ENCODE measurements around the gene LUZP1. TPM values are rescaled to one million over a fixed set of nuclear protein-coding genes. Genes with fewer than 3 reads are reported as not detected.
A peak's percentile ranks its signal among the peaks of the same experiment; 100 is the strongest.

The LUZP1 gene
- total RNA-seq, 2 donors from 2014 or later: 4.6 to 8.0 TPM

DNA sequence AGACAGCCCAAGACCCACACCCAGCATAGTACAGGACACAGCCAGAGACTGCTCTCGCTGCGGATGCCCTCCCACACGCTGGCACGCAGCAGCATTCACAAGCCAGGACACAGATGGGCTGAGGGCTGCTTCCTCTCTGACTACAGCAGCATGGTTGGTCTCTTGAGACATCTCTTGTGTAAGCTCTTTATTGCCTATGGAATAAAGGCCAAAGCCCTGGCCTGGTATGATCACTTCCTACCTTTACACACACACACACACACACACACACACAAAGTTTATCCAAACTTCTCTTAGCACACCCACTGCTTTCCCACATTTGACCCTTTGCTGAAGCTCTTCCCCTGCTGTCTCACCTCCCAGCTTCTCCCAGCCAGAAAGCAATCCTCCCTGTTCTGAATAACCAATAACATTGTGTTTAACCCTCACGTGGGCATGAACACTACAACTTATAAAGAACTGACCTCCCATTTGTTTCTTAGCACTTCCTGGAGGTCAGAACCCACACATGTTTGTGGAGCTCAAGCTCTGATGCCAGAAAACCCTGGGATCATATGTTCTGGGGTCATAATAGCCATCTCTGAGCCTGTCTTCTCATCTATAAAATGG is 1.2 kb upstream of the LUZP1 start:
- DNase-seq (peak; percentile 25 to 66 (median 44)), ATAC-seq (peak; percentile 25)
- Histone ChIP-seq H3K27me3 (no peaks in the 10 kb centered on the region), H3K9me3 (no peaks in the 10 kb centered on the region), H3K36me3 (replicated peaks in 1 of 2; ENCODE audit: insufficient read depth in 1 of 2, low read depth in 2 of 2) (no peaks in the 10 kb centered on the region), H3K27ac (peak overlapping the region in 2 of 4 donors; percentile 84 to 94), H3K4me1 (peaks cover 8% of the 10 kb centered on the region), H3K4me3 (no peak overlapping the region)
- intact Hi-C loops (cut with DNase I): no loop called here
- WGBS, 2 donors: 82 to 83% methylated on average over 3 to 5 of the region's 5 CpGs
- TF ChIP-seq, protein P1, sequence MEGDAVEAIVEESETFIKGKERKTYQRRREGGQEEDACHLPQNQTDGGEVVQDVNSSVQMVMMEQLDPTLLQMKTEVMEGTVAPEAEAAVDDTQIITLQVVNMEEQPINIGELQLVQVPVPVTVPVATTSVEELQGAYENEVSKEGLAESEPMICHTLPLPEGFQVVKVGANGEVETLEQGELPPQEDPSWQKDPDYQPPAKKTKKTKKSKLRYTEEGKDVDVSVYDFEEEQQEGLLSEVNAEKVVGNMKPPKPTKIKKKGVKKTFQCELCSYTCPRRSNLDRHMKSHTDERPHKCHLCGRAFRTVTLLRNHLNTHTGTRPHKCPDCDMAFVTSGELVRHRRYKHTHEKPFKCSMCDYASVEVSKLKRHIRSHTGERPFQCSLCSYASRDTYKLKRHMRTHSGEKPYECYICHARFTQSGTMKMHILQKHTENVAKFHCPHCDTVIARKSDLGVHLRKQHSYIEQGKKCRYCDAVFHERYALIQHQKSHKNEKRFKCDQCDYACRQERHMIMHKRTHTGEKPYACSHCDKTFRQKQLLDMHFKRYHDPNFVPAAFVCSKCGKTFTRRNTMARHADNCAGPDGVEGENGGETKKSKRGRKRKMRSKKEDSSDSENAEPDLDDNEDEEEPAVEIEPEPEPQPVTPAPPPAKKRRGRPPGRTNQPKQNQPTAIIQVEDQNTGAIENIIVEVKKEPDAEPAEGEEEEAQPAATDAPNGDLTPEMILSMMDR (IDR thresholded peaks at IDR 0.05): no peak
- TF ChIP-seq POLR2A (IDR thresholded peaks at IDR 0.05): no peak

DNA sequence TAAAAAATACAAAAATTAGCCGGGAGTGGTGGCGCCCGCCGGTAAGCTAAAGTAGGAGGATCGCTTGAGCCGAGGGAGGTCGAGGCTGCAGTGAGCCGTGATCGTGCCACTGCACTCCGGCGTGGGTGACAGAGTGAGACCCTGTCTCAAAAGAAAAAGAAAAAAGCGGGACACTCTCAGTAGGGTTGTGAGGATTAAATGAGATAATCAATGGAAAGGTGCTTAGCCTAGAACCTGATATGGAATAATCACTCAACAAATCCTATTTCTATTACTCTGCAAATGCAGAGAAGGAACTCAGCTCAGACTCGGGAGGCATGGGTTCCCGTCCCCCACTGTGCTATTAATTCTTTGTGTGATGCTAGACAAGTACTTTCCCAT is 529 bp upstream of the LUZP1 start:
- no peak for DNase-seq
- Histone ChIP-seq H3K27ac (peak overlapping the region in 2 of 4 donors; percentile 84 to 94), H3K4me1 (peaks cover 8% of the 10 kb centered on the region), H3K9me3 (no peaks in the 10 kb centered on the region), H3K4me3 (no peak overlapping the region), H3K36me3 (replicated peaks in 1 of 2; ENCODE audit: insufficient read depth in 1 of 2, low read depth in 2 of 2) (no peaks in the 10 kb centered on the region), H3K27me3 (no peaks in the 10 kb centered on the region)
- TF ChIP-seq, protein P1 (IDR thresholded peaks at IDR 0.05): no peak
- no peak for TF ChIP-seq POLR2A (IDR thresholded peaks at IDR 0.05)
- 46 to 63% methylated on average over 14 of the region's 14 CpGs for WGBS, 2 donors
- no peak for ATAC-seq
- intact Hi-C loops (cut with DNase I): no loop called here

DNA sequence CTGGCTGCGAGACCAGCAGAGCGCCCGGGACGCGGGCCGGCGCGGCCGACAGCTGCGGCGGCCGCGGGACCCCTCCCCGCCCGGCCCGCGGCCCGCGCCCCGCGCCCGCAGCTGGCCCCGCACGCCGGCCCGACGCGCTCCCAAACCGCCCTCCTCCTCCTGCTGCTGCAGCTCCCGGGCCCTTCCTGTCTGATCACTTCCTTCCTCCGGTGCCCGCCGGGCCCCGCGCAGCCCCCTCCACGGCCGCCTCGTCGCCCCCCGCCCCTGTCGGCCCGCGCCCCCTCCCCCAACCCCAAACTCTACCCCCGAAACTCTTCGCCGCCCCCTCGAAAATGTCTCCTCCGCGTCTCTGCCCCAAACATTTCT is 594 bp downstream of the LUZP1 start:
- 0 to 1% methylated on average over 6 to 34 of the region's 49 CpGs for WGBS, 2 donors
- Histone ChIP-seq H3K4me1 (peaks cover 8% of the 10 kb centered on the region), H3K36me3 (replicated peaks in 1 of 2; ENCODE audit: insufficient read depth in 1 of 2, low read depth in 2 of 2) (no peaks in the 10 kb centered on the region)

DNA sequence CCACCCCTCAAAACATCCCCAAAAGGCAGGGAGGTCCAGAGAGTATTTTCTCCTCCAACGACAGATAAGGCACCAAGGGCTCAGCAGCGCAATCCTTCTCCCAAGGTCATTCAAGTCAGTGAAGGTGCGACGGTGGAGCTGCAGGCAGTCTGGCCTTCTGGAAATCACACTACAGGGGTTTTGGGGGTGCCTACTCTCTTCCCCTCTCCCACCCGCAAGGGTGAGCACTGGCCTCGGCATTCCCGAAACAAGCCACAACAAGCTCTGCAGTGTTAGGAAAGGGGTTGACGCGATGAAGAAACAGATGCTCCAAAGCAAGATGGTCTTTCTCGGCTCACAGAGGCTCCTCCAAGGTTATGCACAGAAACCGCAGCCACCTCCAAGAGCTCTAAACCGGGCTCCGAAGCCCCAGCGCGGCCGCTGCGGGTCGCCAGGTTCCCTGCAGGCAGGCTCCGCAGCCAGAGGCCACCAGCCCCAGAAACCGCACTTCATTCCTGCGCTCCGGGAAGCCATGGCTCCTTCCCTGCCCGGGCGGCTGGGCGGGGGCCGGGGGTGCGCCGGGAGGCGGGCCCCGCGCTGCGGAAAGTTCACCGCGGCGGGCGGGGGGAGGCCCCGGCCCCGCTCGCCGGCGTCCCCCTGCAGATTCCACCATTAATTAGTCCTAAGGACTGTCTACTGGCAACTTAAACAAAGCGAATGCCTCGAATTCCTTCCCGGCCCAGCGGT is 1.1 kb downstream of the LUZP1 start:
- H3K4me1 ChIP-seq: peaks cover 8% of the 10 kb centered on the region
- TF ChIP-seq, protein P1 (IDR thresholded peaks at IDR 0.05): no peak
- peak in 2 of 3 donors; percentile 22 to 30 for TF ChIP-seq POLR2A (IDR thresholded peaks at IDR 0.05)
- H3K9me3 ChIP-seq: no peaks in the 10 kb centered on the region
- H3K4me3 ChIP-seq: peak overlapping the region; percentile 16 to 27
- H3K27me3 ChIP-seq: no peaks in the 10 kb centered on the region
- DNase-seq (peak; percentile 42 to 59 (median 50)), ATAC-seq (peak; percentile 55)
- H3K27ac ChIP-seq: peak overlapping the region; percentile 79 to 94 (median 82)
- WGBS, 2 donors: 0 to 4% methylated on average over 7 to 43 of the region's 45 CpGs
- intact Hi-C loops (cut with DNase I): no loop called here
- no peaks in the 10 kb centered on the region for H3K36me3 ChIP-seq (replicated peaks in 1 of 2; ENCODE audit: insufficient read depth in 1 of 2, low read depth in 2 of 2)

More for the DNA sequence above, 594 bp downstream of the LUZP1 start:
- ATAC-seq (peak; percentile 58), DNase-seq (peak; percentile 36 to 53 (median 48))
- TF ChIP-seq POLR2A (IDR thresholded peaks at IDR 0.05): no peak
- TF ChIP-seq, protein P1 (IDR thresholded peaks at IDR 0.05): no peak
- H3K9me3 ChIP-seq: no peaks in the 10 kb centered on the region
- no peaks in the 10 kb centered on the region for H3K27me3 ChIP-seq
- peak overlapping the region; percentile 79 to 94 (median 82) for H3K27ac ChIP-seq
- intact Hi-C loops (cut with DNase I): no loop called here
- peak overlapping the region; percentile 88 to 92 for H3K4me3 ChIP-seq
